ENCODE measurements around the gene SLAMF7.
"Not testable (repeated sequence)": the region's sequence is repeated elsewhere in the genome, so short reads cannot be mapped to it uniquely, and the experiment has no call there.

SLAMF7 gene

GRCh38 chr1:160720356-160721085, 18.5 kb upstream of the SLAMF7 start:
- no peak for DNase-seq (ENCODE audit: low read depth in 4 of 4, low spot score in 1 of 4)

DNA sequence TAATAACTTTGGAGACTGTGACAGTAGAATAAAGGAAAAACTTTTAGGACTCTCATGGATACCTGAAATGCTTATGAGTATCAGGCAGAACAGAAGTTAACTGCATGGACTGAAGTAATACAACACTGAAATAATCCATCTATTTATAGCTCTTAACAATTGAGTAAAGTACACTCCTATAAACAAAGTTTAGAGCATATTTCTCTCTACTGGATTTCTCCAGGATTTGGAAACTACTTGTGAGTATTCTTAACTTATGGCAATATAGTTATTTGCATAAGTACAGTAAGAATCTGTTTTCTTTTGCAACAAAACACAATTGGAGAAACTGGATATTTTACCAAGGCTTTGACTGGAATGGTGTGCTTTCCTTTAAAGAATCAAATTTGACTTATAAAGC, 17.6 kb upstream of the SLAMF7 start:
- no peak for DNase-seq (ENCODE audit: low read depth in 4 of 4, low spot score in 1 of 4)

DNA sequence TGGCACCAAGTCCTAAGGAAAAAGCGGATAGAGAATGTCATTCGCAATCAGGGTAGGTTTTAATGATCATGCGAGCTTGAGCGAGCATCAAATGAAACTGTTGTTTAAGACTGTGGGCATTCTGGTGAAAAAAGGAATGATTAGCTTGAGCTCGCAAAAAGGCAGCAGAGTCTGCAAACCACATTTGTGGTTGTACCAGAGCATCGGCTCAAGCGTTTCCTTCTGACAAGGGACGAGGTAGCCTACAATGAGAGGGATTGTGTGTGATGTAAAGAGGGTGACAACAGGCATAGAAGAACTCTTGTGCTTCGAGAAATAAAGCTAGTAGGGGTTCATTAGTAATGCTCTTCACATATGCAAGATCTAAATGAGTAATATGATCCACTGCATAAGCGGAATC, 16.3 kb upstream of the SLAMF7 start:
- DNase-seq (ENCODE audit: low read depth in 4 of 4, low spot score in 1 of 4): no peak

GRCh38 chr1:160723332-160723731, 15.7 kb upstream of the SLAMF7 start:
- DNase-seq (ENCODE audit: low read depth in 4 of 4, low spot score in 1 of 4): no peak

- no peak for DNase-seq (ENCODE audit: low read depth in 4 of 4, low spot score in 1 of 4)
Observed at GRCh38 chr1:160724465-160725242, 14.4 kb upstream of the SLAMF7 start.

DNA sequence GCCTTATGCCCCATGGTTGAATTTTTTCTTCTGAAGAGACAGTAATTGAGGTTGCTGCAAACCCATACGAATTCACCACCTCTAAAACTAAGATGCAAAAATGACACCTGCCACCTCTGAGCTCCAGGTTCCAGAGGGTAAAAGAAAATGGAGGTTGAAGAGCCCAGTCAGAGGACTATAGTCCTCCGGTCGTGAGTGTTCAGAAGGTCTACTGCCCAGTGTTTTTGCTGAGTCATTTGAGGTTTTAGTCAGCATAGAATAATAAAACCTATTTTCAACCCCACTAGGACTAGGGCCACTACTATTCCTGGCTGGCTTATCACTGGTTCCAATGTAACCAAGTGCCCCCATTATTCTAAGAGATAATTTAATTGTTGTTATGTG, 12.9 kb upstream of the SLAMF7 start:
- no peak for DNase-seq (ENCODE audit: low read depth in 4 of 4, low spot score in 1 of 4)

DNA sequence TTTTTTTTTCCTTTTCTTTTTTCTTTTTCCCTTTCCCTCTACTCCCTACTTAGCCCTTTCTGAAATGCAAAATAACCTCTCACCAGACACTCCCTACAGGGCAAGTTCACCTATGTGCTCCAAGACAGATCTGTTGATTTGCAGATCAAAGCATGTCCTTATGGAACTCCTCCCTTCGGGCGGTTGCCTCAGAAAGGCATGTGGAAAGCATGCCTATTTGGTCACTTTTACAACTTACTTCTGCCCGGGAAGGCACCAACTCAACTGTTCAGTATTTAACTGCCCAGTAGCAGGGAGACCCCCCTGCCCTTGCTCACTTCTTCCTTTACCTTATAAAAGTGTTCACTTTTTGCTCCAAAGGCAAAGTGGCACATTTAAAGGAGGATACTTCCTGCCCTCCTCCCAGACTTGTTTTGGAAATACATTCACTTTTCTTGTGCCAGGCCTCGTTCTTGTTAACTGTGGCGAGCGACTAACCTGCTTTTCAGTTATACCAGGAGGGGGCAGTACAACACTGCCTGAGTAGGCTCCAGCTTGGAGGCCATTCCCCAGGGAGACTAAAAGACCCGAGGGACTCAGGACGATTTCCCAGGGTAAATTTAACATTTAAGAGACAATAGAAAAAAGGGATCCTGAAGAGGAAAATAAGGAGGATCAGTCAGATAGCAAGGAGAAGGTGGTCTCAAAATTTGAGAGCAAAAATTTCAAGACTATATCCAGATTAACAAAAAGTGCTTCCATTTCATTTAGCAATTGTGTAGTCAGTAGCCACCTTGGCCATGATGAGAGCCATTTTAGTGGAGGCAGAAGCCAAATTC, 12.3 kb upstream of the SLAMF7 start:
- DNase-seq (ENCODE audit: low read depth in 4 of 4, low spot score in 1 of 4): peak in 2 of 4 experiments; percentile 24 to 50

GRCh38 chr1:160727316-160727640, 11.8 kb upstream of the SLAMF7 start:
- DNase-seq (ENCODE audit: low read depth in 4 of 4, low spot score in 1 of 4): no peak

- not testable (repeated sequence) for DNase-seq (ENCODE audit: low read depth in 4 of 4, low spot score in 1 of 4)
Observed at GRCh38 chr1:160731564-160731963, 7.5 kb upstream of the SLAMF7 start.

DNA sequence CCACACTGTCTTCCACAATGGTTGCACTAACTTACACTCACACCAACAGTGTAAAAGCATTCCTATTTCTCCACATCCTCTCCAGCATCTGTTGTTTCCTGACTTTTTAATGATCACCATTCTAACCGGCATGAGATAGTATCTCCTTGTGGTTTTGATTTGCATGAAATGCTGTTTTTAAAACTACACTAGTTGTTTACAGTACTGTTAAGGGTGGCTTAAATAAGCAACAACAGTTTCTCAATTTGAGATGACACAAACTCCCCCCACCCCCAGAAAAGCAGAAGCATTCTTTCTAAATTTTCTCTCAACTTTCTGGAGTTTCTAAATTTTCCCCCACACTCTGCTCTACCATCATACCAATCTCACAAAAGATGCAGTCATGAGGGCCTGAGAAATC, 7.1 kb upstream of the SLAMF7 start:
- no peak for DNase-seq (ENCODE audit: low read depth in 4 of 4, low spot score in 1 of 4)

GRCh38 chr1:160733898-160734297, 5.1 kb upstream of the SLAMF7 start:
- no peak for DNase-seq (ENCODE audit: low read depth in 4 of 4, low spot score in 1 of 4)

- no peak for DNase-seq (ENCODE audit: low read depth in 4 of 4, low spot score in 1 of 4)
Observed at GRCh38 chr1:160734301-160734700, 4.7 kb upstream of the SLAMF7 start.

GRCh38 chr1:160738271-160738670, 776 bp upstream of the SLAMF7 start:
- DNase-seq (ENCODE audit: low read depth in 4 of 4, low spot score in 1 of 4): no peak

DNA sequence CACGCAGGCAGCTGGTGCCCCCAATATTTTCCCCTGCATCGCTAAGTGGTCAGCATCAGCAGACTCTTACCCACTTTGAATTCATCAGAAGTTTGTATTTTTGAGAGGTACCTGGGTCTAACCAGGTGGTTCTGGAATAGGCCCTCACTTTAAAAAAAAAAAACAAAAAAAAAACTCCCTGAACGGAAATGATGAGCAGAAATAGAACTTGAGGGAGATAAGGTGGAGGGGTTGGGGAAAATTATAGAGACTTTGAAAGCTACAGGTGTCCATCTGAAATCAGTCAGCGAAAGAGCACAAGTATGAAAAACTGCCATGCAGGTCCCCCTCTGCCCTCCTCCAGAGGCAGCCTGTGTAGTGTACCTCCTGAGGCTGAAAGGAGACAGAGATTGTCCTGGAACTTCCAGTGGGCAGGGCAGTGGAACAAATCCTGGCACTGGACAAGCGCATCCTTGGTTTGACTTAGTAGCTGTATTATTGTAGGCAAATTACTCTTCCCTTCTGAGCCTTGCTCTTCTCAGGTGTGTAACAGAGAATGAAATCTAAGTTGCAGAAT, 1.2 kb downstream of the SLAMF7 start:
- DNase-seq (ENCODE audit: low read depth in 4 of 4, low spot score in 1 of 4): no peak

DNA sequence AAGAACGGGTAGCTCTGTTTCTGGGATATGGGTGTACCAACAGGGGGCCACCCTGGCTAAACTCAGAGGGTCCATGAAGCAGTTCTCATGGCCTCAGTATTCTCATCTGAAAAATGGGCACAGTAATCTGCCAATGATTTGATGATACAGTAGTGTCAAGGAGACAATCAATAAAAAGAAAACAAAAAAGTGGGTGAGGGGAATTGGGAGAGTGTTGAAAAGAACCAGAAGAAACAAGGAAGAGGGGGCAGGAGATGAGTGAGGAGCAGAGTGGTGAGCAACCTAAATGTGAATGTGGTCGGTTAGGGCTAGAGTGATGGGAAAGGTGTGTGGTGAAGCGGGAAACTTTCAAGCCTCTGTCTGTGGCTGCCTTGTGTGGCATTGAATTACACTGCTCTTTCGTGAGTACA, 2.0 kb downstream of the SLAMF7 start:
- no peak for DNase-seq (ENCODE audit: low read depth in 4 of 4, low spot score in 1 of 4)

DNA sequence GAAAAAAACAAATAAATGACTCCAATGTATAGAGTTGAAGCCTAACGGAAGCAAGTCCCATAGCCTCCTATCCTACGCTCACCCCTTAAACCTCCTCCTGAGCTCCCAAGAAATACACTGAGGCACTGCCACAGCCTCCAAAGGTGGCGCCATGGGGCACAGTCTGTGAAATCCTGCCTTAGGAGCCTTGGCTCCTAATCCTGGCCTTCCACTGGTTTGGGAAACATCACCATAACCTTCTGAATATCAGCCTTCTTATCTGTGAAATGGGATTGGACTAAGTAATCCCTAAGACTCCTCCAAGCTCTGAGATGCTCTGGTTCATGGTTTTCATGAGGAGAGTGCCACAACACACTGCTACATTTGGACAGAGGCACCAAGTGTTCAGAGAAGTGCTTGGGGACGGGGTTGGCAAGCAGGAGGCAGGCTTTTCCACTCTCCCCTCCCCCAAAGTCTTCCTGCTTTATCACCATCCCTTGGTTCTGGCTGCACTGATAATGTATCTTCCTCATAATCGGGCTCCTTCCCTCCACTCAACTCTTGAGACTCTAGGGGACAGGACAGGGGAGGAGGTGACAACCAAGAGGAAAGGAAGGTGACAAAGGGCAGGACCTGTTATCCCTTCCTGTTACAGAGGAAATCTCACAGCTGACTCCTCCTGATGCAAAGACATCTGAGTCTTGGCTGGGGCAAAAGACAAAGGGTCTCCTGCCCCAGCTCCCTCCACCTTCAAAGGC, 2.7 kb downstream of the SLAMF7 start:
- no peak for DNase-seq (ENCODE audit: low read depth in 4 of 4, low spot score in 1 of 4)

DNA sequence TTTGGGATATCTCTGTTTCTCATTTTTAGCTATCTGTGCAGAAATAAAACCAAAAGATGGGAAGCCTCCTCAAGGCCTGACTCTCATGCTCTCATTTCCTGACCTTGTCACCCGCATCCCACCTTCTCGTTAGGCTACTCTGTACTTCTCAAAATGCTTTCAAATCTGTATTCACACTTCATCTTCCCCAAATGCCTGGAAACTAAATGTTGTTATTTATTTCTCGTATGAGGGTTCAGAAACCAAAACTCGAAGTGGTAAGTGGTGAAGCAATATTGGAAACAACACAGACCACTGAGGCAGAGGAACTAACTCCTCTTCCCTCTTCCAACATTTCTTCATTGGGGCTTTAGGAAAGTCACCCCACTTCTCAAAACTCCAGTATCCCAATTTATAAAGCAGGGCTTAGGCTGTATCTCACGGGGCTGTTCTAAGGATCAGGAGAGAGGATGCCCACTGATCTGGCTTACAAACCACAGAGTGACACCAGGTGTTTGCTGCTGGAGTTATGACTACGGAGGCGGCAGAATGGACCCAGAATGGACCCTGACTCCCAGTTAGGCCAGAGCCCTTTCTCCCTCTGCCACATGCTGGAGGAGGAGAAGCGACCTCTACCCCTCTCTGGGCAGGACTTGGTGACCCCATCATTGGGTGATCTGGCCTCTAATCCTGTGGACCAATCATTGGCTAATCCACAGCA, 3.5 kb downstream of the SLAMF7 start:
- DNase-seq (ENCODE audit: low read depth in 4 of 4, low spot score in 1 of 4): no peak

- DNase-seq (ENCODE audit: low read depth in 4 of 4, low spot score in 1 of 4): no peak
Observed at GRCh38 chr1:160743266-160743665, 4.2 kb downstream of the SLAMF7 start.

GRCh38 chr1:160744199-160744851, 5.3 kb downstream of the SLAMF7 start:
- DNase-seq (ENCODE audit: low read depth in 4 of 4, low spot score in 1 of 4): no peak

Data from stimulated activated CD4-positive, alpha-beta T cell treated with anti-CD3 and anti-CD28 coated beads, Interleukin-1b, Interleukin-23, amount 100 ng/mL, for 24 hours (primary cell).